Stimulated activated naive CD8-positive, alpha-beta T cell treated with anti-CD3 and anti-CD28 coated beads, Interleukin-15, Interleukin-2, amounts not matched to agents 100 U/mL and 50 U/mL, for 24 hours (primary cell): ENCODE data around the gene FAN1.
A peak's percentile ranks its signal among the peaks of the same experiment; 100 is the strongest.
"Not testable (repeated sequence)": the region's sequence is repeated elsewhere in the genome, so short reads cannot be mapped to it uniquely, and the experiment has no call there.

ENCODE experiments used
- ATAC-seq: fragments of 150-1000 bp; cut with Tn5 transposase; one replicate; pipeline ENCODE4 v1.10.0; 2021
- DNase-seq: peaks from one replicate; pipeline ENCODE4 v3.0.0; 2021

The FAN1 gene

DNA sequence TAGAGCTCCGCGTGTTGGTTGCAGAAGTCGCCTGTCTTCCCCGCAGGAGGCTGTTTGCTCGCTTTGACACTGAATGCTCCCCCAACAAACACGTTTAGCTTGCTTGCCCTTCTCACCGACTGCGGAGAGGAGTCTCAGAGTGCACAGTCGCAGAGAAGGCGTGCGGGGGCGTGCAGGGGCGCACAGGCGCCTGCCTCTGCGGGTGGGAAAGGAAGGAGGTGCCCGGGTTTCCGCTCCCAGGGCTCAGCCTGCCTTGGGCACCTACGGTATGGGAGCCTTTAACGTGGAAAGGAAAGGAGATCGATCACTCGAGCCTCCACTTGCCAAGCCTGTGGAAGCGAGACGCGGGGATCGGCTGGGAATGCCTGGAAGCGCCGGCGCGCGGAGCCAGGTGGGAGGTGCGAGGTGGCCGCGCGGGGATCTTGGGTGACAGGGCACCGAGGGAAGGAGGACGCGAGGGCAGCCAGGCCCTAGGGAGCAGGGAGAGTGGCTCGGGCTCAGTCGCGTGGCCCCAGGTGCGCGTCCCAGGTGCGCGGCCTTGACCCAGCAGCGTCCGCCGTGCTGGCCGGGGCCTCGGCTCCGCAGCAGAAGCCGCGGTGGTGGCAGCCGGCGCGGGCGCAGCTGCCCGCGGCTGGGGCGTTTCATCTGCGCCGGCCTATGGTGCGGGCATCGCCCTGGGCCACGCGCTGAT is at the start of gene FAN1:
FAN1 (plus strand) TSS at position 419 of the 691 bp plus-strand sequence. CDS start 749 bp downstream, outside the sequence.
- DNase-seq (peak; percentile 83), ATAC-seq (peak; percentile 93)

DNA sequence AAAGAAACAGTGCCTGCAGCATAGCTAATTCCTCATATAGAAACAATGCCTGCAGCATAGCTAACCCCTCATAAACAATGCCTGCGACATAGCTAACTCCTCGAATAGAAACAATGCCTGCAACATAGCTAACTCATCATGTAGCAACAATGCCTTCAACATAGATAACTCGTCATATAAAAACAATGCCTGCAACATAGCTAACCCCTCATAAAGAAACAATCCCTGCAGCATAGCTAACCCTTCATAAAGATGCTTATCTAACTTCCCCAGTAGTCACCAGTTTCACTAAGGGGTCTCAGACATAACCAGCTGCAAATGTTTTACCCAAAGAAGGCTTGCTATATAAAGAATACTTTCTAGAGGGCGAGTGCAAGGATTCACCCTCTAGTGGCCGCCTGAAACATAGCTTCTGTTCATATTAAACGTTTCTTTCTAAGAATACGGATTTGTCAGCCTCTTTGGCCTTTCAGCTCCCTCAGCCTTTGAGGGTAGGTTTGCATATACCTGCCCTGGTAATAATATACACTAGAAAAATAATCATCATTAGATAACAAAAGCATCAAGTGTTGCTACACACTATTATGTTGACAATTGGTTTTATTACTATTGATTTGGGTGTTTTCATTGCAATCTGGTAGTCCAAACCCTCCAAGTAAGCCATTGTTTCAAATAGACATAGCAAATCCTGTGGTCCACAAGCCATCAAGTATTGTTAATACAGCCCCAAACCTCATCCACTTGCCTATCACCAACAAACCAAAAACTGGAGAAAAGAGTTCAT is 44.4 kb upstream of the FAN1 start:
- DNase-seq (no peak), ATAC-seq (no peak)

DNA sequence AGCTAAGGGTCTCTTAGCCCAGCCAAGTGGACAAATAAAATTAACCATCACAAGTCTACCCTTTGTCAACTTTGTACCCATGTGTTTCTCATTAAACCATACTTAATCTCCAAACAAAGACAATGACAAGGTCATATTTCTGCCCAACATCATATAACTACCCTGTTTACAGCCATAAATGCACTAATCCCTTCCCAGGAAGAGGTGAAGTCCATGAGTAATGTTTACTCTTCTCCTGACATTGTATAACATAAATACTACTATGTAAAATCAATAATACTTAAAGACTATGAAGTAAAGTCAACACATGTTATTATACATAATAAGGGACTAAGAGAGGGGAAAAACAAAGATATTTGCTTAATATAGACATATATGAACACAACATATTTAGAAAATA is 38.5 kb upstream of the FAN1 start:
- DNase-seq = no peak
- ATAC-seq = no peak

DNA sequence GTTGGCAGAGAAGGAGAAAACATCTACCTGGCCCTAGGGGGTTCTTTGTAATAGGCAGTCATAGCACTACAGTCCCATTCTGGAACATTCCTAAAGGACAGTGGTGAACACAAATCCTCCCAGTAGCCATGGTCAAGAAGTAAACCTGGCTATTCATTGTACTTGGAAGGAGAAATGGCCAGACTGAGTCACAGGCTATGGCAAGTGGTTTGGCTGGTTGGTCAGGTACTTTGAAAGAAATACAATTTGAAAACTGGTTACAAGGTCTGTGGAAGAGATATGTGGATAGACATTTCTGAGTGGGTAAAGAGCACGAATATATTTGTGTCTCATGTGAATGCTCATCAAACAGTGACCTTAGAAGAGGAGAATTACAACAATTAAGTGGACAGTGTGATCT is 33.0 kb upstream of the FAN1 start:
- ATAC-seq (no peak), DNase-seq (no peak)

DNA sequence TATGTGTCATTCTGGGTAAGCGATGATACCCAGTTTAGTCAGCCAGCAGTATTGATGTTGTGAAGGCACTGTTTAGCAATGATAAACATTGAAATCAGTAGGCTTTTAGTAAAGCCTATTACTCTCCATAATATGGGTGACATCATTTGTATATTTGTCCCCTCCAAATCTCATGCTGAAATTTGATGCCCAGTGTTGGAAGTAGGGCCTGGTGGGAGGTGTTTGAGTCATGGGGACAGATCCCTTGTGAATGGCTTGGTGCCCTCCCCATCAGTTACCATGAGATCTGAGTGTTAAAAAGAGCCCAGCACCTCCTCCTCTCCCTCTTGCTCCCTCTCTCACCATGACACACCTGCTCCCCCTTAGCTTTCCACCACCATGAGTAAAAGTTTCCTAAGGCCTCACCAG is 31.4 kb upstream of the FAN1 start:
- DNase-seq (peak; percentile 5), ATAC-seq (peak; percentile 79)

DNA sequence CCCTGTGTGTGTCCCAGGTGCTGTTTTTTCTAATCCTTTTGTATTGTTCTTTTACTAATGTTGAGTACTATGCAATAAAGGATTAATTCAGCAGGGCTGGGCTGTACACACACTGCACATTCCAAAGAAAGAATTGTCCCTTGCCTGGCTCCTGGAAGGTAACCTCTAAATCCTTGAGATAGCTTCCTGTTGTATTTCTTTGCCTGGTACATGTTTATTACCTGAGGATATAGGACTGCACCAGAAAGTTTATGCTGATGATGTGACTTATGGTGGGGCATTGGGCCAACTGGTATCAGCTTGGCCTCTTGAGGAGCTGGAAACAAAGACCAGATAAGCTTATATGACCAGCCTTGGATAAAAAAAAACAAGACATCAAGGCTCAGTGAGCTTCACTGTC is 26.6 kb upstream of the FAN1 start:
- ATAC-seq = no peak
- DNase-seq = no peak

DNA sequence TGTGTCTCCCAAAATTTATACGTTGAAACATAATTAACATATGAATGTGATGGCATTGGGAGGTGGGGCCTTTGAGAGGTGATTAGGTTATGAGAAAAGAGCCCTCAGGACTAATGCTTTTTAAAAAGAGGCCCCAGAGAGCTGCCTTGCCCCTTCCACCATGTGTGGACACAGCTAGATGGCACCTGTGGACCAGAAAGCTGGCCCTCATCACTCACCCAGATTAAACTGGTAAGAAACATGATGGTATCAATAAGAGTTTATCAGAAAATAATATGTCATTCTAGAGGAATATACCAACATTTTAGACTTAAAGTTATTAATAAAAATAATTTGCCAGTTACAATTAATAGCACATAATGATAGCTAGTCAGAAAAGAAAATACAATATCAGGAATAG is 25.2 kb upstream of the FAN1 start:
- no peak for ATAC-seq
- DNase-seq = no peak

DNA sequence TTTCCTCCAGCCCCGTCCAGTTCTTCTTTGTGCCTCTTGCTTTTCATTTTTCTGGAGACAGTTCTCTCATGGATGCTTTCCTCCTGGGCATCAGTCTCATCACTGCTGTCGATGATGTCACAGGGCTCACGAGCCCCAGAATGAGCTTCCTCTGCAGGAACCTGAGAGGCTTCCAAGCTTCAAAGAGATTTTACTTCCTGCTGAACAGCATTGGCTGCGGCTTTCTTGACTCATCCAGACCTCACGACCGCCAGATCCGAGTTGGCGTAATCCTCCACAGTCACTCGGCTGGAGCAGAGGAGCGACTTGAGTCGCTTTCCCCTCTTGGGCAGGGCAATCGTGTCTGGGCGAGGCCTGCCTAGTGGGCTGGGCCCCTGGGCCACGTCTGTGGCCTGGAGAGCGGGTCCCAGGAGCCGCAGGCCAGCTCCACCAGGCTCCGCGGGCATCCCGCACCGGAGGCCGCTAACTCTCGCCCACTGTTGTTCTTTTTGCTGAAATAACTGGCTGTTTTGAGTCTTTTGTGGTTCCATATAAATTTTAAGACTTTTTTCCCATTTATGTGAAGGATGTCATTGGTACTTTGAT is 20.8 kb upstream of the FAN1 start:
- DNase-seq = peak; percentile 26
- peak; percentile 76 for ATAC-seq

DNA sequence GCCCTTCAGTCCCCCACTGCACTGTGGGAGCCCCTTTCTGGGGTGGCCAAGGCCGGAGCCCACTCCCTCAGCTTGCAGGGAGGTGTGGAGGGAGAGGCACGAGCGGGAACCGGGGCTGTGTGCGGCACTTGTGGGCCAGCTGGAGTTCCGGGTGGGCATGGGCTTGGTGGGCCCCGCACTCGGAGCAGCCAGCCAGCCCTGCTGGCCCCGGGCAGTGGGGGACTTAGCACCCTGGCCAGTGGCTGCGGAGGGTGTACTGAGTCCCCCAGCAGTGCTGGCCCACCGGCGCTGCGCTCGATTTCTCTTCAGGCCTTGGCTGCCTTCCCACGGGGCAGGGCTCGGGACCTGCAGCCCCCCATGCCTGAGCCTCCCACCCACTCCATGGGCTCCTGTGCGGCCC is 20.0 kb upstream of the FAN1 start:
- not testable (repeated sequence) for ATAC-seq, DNase-seq

DNA sequence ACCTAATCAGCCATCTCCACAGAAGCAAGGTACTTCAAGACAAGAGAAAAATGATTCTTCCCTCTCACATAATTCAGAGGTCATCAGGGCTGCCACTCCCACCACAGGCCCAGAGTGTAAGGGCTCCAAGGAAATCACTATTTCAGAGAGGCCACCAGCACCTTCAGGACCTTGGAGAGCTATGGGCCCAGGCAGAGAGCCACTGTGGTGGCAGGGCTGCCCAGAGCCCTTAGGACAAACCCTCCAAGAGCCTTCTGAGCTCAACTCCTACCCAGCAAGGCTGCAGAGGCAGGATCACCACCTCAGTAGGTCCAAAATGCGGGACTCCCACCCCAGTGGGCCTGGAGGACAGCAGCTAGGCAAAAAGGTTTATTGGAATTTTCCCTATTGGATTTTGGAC is 17.9 kb upstream of the FAN1 start:
- ATAC-seq (no peak), DNase-seq (no peak)

DNA sequence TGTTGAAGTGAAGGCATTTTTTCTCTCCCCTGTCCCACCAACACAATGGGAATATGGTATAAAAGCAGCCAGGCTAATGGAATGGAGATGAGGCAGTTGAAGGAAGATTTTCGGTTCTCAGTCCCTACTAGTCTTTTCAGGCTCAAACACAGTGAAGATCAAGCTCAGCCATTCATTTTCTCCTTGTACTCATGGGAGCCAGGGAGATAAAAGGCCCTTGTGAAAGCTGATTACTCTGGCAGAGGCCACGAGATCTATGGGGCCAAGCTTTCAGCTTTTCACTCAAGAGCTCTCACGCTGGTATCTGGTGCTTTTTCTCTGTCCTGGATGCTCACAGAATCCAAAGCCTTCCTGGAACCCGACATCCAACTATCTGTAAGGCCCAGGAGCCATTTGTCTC is 14.5 kb upstream of the FAN1 start:
- DNase-seq (no peak), ATAC-seq (no peak)

DNA sequence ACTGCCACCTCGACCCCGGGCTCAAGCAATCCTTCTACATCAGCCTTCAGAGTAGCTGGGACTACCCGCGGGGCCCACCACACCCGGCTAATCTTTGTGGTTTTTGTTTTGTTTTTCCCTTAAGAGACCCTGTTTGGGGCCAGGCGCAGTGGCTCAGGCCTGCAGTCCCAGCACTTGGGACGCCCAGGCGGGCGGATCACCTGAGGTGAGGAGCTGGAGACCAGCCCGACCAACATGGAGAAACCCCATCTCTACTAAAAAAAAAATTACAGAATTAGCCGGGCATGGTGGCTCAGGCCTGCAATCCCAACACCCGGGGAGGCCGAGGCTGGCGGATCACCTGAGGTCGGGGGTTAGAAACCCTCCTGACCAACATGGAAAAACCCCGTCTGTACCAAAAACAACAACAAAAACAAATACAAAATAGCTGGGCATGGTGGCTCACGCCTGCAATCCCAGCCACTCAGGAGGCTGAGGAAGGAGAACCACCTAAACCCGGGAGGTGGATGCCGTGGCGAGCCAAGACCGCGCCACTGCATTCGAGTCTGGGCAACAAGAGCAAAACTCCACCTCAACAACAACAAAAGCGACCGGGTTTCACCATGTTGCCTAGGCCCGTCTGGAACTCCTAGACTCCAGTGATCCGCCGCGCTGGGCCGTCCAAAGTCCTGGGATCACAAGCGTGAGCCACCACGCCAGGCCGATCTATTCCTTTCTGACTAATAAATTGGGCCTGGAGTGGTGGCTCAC is 8.1 kb upstream of the FAN1 start:
- ATAC-seq (no peak), DNase-seq (no peak)

DNA sequence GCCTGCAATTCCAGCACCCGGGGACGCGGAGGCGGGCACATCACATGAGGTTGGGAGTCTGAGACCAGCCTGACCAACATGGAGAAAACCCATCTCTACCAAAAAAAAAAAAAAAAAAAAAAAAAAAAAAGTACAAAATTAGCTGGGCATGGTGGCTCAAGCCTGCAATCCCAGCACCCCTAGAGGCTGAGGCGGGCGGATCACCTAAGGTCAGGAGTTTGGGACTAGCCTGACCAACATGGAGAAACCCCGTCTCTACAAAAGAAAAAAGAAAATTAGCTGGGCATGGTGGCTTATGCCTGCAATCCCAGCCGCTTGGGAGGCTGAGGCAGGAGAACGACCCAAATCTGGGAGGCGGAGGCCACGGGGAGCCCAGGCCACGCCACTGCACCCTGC is 7.5 kb upstream of the FAN1 start:
- DNase-seq = no peak
- ATAC-seq = no peak

DNA sequence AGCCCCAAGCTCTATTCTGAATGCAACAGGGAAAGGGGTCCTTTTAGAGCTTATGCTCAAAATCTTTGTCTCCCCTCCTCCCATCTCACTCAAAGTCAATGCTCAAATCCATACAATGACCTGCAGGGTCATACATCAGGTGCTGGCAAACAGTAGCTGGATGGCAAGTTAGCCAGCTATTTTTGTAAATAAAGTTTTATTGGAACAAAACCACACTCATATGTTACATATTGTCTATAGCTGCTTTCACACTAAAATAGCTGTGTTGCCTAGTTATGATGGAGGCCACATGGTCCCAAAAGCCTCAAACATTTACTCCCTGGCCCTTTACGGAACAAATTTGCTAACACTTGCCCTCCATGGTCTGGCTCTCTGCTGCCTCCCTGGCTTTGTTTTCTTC is 1.8 kb upstream of the FAN1 start:
- no peak for DNase-seq
- no peak for ATAC-seq

DNA sequence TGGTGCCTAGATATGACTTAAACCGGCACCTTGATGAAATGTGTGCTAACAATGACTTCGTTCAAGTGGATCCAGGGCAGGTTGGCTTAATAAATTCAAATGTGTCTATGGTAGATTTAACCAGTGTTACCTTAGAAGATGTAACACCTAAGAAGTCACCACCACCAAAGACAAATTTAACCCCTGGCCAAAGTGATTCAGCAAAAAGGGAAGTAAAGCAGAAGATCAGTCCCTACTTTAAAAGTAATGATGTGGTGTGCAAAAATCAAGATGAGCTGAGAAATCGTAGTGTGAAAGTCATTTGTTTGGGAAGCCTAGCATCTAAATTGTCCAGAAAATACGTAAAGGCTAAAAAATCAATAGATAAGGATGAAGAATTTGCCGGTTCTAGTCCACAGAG is 1.1 kb downstream of the FAN1 start:
- ATAC-seq (no peak), DNase-seq (no peak)

DNA sequence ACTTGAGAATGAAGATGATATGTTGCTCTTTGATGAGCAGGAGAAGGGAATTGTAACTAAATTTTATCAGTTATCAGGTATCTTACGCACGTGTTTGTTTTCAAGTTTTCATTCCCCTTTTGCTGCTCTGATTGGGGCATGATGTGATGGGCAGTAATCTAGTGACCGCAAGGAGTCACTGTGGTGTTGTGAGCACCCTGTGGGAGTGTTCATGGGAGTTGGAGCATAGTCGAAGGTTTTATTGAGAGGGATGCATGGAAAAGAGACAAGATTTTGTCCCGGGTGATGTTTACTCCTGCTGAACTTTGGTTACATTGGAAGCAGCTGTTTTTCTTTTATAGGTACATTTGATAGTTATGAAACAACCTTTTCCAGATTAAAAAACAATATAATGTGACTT is 2.1 kb downstream of the FAN1 start:
- DNase-seq = no peak
- no peak for ATAC-seq

DNA sequence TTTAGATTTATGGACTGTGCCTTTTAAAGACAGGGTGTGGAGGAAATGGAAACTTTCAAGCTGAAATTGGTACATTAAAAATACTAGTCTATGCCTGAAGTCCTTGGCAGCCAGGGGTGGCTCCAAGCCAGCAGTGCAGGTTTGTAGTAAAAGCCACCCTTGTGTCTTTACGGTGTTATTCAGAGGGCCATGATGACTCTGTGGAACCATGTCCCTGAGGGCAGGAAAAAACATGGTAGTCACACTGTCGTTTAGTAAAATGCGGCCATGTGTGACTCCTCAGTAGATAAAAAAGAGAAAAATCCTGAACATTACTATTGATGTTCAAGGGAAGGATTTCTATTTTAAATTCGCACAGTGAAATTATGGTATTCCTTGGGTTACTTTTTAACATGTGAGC is 2.7 kb downstream of the FAN1 start:
- no peak for ATAC-seq
- no peak for DNase-seq

DNA sequence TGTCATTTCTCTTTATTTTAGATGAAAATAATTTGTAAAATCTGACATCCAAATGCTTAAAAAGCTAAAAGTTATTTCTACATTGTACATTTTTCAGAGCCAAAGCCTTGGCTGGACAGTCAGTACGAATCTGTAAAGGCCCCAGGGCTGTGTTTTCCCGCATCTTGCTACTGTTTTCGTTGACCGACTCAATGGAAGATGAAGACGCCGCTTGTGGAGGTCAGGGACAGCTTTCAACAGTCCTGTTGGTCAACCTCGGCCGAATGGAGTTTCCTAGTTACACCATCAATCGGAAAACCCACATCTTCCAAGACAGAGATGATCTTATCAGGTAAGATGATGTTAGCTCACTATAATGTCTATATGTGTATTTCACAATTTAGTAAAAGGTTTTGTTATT is 10.0 kb downstream of the FAN1 start:
- ATAC-seq = no peak
- DNase-seq = no peak

DNA sequence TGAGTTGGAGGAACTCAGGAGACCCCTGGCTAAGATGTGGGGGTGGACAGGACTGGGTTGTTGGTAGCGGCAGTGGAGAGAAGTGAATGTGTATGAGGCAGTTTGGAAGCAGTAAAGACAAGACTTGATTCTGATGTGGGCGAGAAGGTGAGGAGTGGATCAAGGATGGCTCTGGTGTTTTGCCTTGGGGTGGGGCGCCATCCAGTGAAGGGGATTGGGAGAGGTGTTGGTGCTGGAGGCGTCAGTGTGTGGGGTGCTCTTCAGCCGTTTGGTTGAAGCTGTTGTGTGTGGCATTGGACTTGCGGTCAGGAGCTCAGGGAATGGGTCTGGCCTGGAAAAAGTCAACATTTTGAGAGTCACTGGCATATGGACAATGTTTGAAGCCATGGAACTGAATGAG is 13.3 kb downstream of the FAN1 start:
- DNase-seq (no peak), ATAC-seq (peak; percentile 36)

DNA sequence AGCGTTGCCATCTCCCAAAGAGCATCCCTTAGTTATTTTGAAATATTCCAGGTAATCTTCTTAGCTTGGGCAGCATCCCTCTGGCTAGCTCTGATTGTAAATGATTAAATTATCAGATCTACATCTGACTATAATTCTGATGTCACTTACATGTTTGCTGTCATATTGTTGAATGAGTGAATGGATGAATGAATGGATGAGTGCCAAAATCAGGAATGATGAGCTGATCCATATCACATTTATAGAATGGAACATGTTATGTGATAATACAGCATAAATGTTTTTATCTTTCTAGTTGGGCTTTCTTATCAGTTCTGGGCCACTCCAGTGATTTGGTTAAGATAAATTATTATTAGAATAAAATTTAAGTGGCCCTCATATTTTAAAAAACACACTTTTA is 14.0 kb downstream of the FAN1 start:
- DNase-seq (no peak), ATAC-seq (no peak)

DNA sequence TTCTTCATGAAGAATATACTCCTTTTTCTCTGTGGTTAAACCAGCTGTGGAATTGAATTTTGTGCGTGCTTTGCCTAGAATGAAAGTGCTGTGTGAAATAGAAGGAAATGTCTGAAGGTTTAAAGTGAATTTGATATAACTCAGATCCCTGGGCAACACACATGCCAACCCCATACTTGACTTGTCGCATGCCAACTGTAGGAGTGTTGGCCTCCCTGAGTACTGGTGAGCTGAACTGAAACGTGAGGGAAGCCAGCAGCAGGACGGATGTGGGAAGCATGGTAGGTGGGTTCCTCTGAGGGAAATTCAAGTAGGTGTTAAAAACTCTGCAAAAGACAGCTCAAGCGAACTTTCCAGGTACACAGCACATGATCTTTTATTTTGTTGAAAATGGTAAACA is 14.7 kb downstream of the FAN1 start:
- ATAC-seq (no peak), DNase-seq (no peak)

DNA sequence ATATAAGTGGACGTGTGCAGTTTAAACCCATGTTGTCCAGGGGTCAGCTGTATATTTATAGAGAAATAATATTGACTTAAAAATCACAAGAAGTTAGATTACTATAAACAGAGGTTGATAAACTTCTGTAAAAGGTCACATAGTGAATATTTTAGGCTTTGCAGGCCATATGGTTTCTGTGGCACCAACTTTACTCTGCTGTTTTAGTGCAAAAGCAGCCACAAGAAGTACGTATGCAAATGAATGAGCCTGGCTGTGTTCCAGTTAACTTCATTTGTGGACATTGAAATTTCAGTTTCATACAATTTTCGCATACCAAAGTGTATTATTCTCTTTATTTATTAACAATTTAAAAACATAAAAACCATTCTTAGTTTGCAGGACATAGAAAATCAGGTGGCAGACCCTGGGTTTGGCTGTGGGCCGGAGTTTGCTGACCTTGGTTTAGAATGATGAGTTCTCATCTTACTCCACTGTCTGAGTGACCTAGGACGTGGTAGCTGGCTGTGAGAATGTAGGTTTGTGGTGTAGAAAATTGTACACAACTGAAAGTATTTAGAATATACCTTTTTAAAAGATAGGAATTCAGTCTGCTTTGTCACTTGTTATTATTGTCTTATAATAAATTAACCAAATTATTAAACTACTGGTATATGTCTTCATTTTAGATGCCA is 16.3 kb downstream of the FAN1 start:
- no peak for DNase-seq
- no peak for ATAC-seq
